OCI-LY3 (cell line): ENCODE results near the gene BANF2.

Experiments
- CTCF ChIP-seq: fragments of 200-600, 300-600 bp; sonication (generic); IDR thresholded peaks from 2 replicates; pipeline ENCODE4 v1.5.1; 2014; ENCODE audit warnings: antibody characterized with exemption, low read length, low read depth
- EZH2phosphoT487 ChIP-seq: fragments of 200-600 bp; shearing (Covaris generic); IDR thresholded peaks from 2 replicates; pipeline ENCODE4 v1.6.1; 2018; ENCODE audit warnings: antibody characterized with exemption, mixed run types, low read depth

- no peak for TF ChIP-seq CTCF
- no peak for TF ChIP-seq EZH2phosphoT487
Measured at GRCh38 chr20:17671011-17671410, 28.8 kb upstream of the BANF2 start.
